Thyroid gland (tissue), 4 donors: ENCODE results near the gene CIAPIN1. TPM values are rescaled to one million over a fixed set of nuclear protein-coding genes. Genes with fewer than 3 reads are reported as not detected.

ENCODE experiments used
- DNase-seq, 2 donors: peaks; one replicate each; pipeline ENCODE4 v3.0.0-alpha.2; 2019
- H3K27ac ChIP-seq, 3 donors: fragments of 200-600 bp; sonication (generic); 1 replicate in 2 of 3; 2 replicates in 1 of 3; pipeline ENCODE4 v1.5.1; 2016 to 2019; ENCODE audit warnings: mild to moderate bottlenecking in 1 of 3, moderate library complexity in 1 of 3
- H3K27me3 ChIP-seq: fragments of 200-600 bp; sonication (generic); one replicate; pipeline ENCODE4 v1.5.1; 2019
- H3K36me3 ChIP-seq, 2 donors: fragments of 200-600 bp; sonication (generic); one replicate each; pipeline ENCODE4 v1.5.1; 2016 to 2019
- H3K4me1 ChIP-seq, 2 donors: fragments of 200-600 bp; sonication (generic); one replicate each; pipeline ENCODE4 v1.5.1; 2017 to 2019
- H3K4me3 ChIP-seq, 3 donors: fragments of 200-600 bp; sonication (generic); replicated peaks in 1 of 3; 1 replicate in 2 of 3; 2 replicates in 1 of 3; pipeline ENCODE4 v1.5.1; 2016; ENCODE audit warnings: mild to moderate bottlenecking in 1 of 3
- H3K9me3 ChIP-seq: fragments of 200-600 bp; sonication (generic); one replicate; pipeline ENCODE4 v1.5.1; 2017
- CTCF ChIP-seq, 6 experiments: fragments of 200-600 bp in 3 of 6; fragments of 450-650 bp in 3 of 6; sonication (generic) in 3 of 6; IDR thresholded peaks; one replicate each; pipeline ENCODE4 v1.5.1; 2016 to 2019; ENCODE audit warnings: antibody characterized with exemption in 6 of 6, mild to moderate bottlenecking in 2 of 6, inconsistent platforms in 1 of 6, moderate library complexity in 1 of 6
- POLR2A ChIP-seq, 2 donors: fragments of 450-650 bp; IDR thresholded peaks; one replicate each; pipeline ENCODE4 v1.6.1; 2017; ENCODE audit warnings: antibody characterized with exemption in 2 of 2, mild to moderate bottlenecking in 2 of 2, moderate library complexity in 1 of 2
- WGBS, 2 donors: methylation state at CpG; one replicate each; pipeline ENCODE4 v1.1.5; 2017; 5-methylcytosine and 5-hydroxymethylcytosine counted together
- intact Hi-C: fragments of 100-400 bp; cut with DNase I; formaldehyde crosslinking; loops from one replicate; pipeline ENCODE4 v1.15.1; 2023
- total RNA-seq, 4 donors: library from RNA; depleted of rRNA; stranded (reverse); fragments of >200 nt; gene quantifications; one replicate each; pipeline ENCODE4 v1.2.3, GENCODE V29; 2016

The CIAPIN1 gene
- total RNA-seq, 4 donors from 2014 or later = 29.2 to 41.2 (median 35.5) TPM

DNA sequence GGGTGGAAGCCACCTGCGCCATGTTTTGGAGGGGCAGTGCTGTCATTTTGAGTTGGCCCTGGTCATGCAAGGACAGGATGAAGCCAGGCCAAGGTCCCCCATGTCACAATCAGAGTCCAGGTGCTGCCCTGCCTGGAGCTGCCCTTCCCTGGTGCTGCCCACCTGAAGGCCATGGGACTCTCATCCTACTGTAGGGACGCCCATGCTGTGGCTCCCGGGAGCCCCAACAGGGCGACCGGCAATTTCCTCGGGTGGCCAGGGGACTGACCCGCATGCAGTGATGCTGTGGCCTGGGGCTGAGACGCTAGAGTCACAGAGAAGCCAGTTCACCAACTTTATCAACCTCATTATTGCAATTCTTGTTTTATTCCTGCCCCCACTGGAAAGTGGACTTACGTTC is 34.6 kb downstream of the CIAPIN1 start:
- no peak overlapping the region for H3K27ac ChIP-seq
- H3K27me3 ChIP-seq = no peaks in the 10 kb centered on the region
- H3K36me3 ChIP-seq = no peaks in the 10 kb centered on the region
- WGBS, 2 donors = 94 to 97% methylated on average over 3 to 9 of the region's 9 CpGs
- no peak for DNase-seq
- no peak overlapping the region for H3K4me3 ChIP-seq
- intact Hi-C loops = loop anchor here (5.0 to 10.0 kb wide), 2 partner anchors 35 to 328 kb away; no protein-coding TSS in a partner anchor
- TF ChIP-seq CTCF (IDR thresholded peaks at IDR 0.05) = no peak
- no peak for TF ChIP-seq POLR2A (IDR thresholded peaks at IDR 0.05)
- H3K9me3 ChIP-seq = no peaks in the 10 kb centered on the region
- peaks cover 3 to 14% of the 10 kb centered on the region in 2 donors for H3K4me1 ChIP-seq

DNA sequence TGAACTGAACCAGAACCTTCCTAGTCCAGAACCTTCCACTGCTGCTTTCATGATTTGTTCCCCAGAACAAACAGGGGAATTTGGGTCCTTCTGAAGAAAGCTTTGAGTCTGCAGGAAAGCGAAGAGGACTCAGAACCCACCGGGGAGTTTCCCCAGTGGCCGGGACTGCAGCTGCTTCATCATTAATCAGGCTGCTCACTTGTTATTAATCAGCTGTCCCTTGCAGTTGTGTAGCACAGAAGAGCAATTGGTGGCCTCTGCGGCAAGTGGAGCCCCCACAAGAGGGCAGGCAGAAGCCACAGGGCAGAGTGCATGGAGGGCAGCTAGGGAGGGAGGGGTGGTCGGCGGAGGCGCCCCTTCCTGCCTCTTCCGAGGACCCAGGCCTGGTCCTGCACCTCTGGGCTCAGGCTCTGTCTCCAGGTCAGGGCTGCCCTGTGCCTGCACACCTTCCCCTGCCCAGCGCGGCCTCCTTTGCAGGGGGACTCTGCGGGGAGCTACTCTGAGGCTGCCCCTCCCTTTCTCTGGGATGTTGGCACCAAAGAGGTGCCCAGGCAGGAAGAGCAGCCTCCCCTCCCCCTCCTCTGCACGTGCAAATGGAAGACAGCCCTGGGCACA is 35.7 kb downstream of the CIAPIN1 start:
- DNase-seq = no peak
- Histone ChIP-seq H3K9me3 (no peaks in the 10 kb centered on the region), H3K27me3 (no peaks in the 10 kb centered on the region), H3K27ac (no peak overlapping the region), H3K36me3 (no peaks in the 10 kb centered on the region), H3K4me3 (no peak overlapping the region), H3K4me1 (peaks cover 0 to 3% of the 10 kb centered on the region in 2 donors)
- WGBS, 2 donors = 64 to 78% methylated on average over 6 to 8 of the region's 12 CpGs
- TF ChIP-seq POLR2A (IDR thresholded peaks at IDR 0.05) = no peak
- TF ChIP-seq CTCF (IDR thresholded peaks at IDR 0.05) = no peak
- intact Hi-C loops = loop anchor here (5.0 to 10.0 kb wide), 2 partner anchors 34 to 327 kb away; no protein-coding TSS in a partner anchor

- DNase-seq = no peak
- no peak for TF ChIP-seq CTCF (IDR thresholded peaks at IDR 0.05)
- TF ChIP-seq POLR2A (IDR thresholded peaks at IDR 0.05) = no peak
- Histone ChIP-seq H3K27ac (peak overlapping the region in 2 of 3 donors; percentile 63 to 68), H3K4me1 (no peaks in the 10 kb centered on the region), H3K4me3 (no peak overlapping the region), H3K9me3 (no peaks in the 10 kb centered on the region), H3K27me3 (no peaks in the 10 kb centered on the region), H3K36me3 (no peaks in the 10 kb centered on the region)
- WGBS, 2 donors = 58 to 67% methylated on average over 9 to 13 of the region's 14 CpGs
- intact Hi-C loops = loop anchor here (5.0 to 10.0 kb wide), 2 partner anchors 33 to 325 kb away; no protein-coding TSS in a partner anchor
These were observed 37.2 kb downstream of the CIAPIN1 start for GRCh38 chr16:57409870-57410587.

GRCh38 chr16:57409065-57409464 is 38.1 kb downstream of the CIAPIN1 start:
- H3K27me3 ChIP-seq = no peaks in the 10 kb centered on the region
- H3K36me3 ChIP-seq = no peaks in the 10 kb centered on the region
- peak overlapping the region in 1 of 3 donors; percentile 63 for H3K27ac ChIP-seq
- no peak for TF ChIP-seq CTCF (IDR thresholded peaks at IDR 0.05)
- no peak for TF ChIP-seq POLR2A (IDR thresholded peaks at IDR 0.05)
- no peaks in the 10 kb centered on the region for H3K9me3 ChIP-seq
- intact Hi-C loops = no loop called here
- WGBS, 2 donors = 74 to 80% methylated on average over 5 of the region's 5 CpGs
- H3K4me1 ChIP-seq = no peaks in the 10 kb centered on the region
- DNase-seq = no peak
- H3K4me3 ChIP-seq = no peak overlapping the region
